Stomach (tissue), 4 donors: ENCODE results near the gene GOLGB1.

ENCODE experiments used
- CTCF ChIP-seq, 7 experiments: fragments of 450-650 bp in 4 of 7; fragments of 200-600 bp in 3 of 7; sonication (generic) in 3 of 7; IDR thresholded peaks; one replicate each; pipeline ENCODE4 v1.5.1; 2016 to 2019; ENCODE audit warnings: antibody characterized with exemption in 7 of 7, control low read depth in 2 of 7, mild to moderate bottlenecking in 1 of 7
- POLR2AphosphoS5 ChIP-seq, 3 donors: sonication (generic); formaldehyde crosslinking; IDR thresholded peaks; one replicate each; pipeline ENCODE4 v1.6.1; 2016; ENCODE audit warnings: antibody characterized with exemption in 3 of 3

- no peak for TF ChIP-seq CTCF (IDR thresholded peaks at IDR 0.05)
- TF ChIP-seq POLR2AphosphoS5 (IDR thresholded peaks at IDR 0.05): no peak
Measured at GRCh38 chr3:121629601-121630000, 119.9 kb downstream of the GOLGB1 start.
